GM19351 (cell line): ENCODE results near the gene ADAMTSL5.
"Not testable (repeated sequence)": the region's sequence is repeated elsewhere in the genome, so short reads cannot be mapped to it uniquely, and the experiment has no call there.

ENCODE experiments used
- ATAC-seq: cut with Tn5 transposase; IDR thresholded peaks from one replicate; pipeline ENCODE4 v1.9.1; 2021; ENCODE audit warnings: mild to moderate bottlenecking, moderate library complexity; ENCODE audit not compliant: unreplicated experiment

ADAMTSL5 gene

DNA sequence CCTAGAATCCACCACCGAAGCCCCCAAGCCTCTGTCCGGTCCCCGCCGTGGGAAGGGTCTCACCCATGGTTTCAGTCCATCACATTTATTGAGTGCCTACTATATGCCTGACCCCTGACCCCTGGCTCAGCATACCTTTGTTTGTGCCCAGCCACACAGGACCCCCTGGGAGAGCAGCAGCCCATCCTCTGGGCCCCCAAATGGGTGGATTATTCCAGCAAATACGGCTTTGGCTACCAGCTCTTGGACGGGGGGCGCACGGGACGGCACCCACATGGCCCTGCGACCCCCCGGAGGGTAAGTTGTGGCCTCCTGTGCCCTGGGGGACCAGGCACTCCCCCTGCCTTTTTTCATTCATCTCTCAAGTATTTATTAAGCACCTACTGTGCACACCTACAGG, 18.8 kb upstream of the ADAMTSL5 start:
- no peak for ATAC-seq

DNA sequence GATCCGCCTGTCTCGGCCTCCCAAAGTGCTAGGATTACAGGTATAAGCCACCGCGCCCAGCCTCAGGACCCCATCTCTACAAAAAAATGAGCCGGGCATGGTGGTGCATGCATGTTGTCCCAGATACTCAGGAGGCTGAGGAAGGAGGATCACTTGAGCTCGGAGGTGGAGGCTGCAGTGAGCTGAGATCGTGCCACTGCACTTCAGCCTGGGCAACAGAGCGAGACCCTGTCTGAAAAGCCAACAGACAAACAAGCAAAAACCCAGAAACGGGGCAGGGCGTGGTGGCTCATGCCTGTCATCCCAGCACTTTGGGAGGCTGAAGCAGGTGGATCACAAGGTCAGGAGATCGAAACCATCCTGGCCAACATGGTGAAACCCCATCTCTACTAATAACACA, 18.0 kb upstream of the ADAMTSL5 start:
- not testable (repeated sequence) for ATAC-seq

DNA sequence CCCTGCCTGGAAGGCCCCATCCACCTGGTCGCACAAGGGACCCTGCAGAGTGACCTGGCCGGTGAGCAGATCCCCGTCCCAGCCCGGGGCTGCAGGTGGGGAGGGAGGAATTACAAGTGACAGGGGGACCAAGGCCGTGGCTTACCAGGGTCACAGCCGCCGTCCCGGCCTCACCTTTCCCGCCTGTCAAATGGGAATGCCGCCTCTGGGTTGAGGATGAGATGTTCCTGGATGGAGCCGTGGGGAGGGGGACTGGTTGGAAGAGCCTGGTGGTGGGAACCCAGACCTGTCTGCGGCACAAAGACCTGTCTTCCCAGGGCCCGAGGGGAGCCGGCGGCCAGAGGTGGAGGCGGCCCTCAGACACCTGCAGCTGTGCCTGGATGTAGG, 16.6 kb upstream of the ADAMTSL5 start:
- ATAC-seq: no peak

DNA sequence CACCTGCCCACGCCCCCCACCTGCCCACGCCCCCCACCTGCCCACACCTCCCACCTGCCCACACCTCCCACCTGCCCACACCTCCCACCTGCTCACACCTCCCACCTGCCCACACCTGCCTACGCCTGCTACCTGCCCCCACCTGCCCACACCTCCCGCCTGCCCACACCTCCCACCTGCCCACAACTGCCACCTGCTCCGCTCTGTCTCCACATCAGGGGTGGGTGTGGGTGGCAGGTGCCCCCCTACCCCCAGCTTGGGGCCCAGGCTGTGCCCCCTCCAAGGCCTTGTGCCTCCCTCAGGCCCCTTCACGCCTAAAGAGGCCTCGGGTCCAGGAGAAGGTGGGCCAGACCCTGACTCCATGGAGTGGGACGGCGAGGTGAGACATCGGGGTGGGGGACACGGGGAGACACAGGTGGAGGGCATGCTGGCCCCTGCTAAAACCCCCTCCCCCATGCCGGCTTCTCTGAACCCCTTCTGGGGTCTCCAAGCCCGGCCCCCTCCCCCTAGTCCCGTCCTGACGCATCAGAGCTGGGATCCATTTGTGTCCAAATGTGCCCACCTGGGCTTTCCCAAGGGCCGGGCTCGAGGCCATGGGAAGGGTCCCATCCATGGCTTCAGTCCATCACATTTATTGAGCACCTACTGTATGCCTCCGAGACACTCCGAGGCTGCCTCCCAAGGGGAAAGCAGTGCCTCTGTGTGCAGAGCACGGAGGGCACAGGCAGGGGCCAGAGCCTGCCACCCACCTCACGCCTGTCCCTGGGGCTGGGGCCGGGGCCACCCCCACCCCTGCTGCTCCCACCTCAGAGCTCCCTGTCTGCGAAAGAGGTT, 16.0 kb upstream of the ADAMTSL5 start:
- ATAC-seq: no peak

DNA sequence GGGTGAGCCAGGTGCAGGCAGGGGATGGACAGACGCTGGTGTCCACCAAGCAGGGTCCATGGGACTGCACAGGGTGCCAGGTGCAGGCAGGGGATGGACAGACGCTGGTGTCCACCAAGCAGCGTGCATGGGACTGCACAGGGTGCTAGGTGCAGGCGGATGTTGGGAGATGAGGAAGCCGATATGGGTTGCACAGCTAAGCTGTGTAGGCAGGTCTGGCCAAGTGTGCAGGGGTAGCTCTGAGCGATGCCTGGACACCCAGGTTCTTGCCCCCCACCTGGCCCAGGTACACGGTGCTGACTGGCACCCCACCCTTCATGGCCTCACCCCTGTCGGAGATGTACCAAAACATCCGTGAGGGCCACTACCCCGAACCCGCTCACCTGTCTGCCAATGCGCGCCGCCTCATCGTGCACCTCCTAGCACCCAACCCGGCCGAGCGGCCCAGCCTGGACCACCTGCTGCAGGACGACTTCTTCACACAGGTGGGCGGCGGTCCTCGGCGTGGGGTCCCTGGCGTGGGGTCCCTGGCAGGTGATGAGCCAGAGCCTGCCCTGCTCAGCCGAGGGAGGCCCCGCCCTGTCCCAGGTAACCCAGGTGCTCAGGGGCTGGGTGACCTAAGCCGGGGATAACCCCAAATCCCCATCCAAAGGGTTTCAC, 15.0 kb upstream of the ADAMTSL5 start:
- ATAC-seq: no peak

DNA sequence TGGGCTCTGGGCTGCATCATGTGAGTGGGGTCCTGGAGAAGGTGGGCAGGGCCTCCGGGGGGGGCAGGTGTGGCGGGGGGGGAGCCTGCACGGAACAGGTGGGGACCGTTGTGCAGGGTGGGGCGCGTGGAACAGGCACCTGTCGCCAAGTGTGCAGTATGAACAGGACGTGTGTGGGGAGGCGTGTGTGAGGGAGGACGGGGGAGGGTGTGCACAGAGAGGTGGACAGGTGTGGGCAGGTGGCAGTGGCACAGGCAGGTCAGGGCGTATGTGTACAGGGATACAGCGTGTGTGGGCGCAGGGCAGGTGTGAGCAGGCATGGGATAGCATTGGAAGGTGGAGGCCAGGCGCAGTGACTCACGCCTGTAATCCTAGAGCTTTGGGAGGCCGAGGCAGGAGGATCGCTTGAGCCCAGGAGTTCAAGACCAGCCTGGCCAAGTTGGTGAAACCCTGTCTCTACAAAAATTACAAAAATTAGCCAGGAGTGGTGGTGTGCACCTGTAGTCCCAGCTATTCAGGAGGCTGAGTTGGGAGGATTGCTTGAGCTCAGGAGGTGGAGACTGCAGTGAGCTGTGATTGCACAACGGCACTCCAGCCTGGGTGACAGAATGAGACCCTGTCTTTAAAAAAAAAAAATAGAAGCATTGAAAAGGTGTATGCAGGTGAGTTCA, 14.3 kb upstream of the ADAMTSL5 start:
- ATAC-seq: no peak

DNA sequence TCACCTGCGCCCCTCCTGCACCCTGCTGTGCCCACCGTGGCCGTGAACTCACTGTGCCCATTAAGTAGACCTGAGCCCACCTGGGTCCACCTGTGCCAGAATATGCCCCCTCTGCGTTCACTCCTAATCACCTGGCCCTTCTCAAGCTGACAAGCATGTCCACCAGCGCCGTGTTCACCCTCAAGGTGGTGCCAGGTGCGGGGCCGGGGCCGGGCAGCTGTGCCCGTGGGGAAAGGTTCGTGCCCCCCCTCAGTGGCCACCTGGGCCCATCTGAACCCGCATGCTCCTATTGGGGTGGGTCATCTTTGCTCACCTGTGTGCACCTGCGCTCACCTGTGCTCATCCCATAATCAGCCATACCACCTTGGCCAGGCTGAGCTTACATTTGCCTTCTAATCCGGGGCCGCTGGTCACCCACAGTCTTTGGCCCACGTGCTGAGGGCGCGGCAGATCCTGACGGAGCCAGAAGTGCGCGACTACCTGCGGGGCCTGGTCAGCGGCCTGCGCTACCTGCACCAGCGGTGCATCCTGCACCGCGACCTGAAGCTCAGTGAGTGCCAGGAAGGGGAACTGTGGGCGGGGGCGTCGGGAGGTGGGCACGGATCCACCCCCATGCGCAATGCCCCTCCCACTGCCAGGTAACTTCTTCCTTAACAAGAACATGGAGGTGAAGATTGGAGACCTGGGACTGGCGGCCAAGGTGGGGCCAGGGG, 13.4 kb upstream of the ADAMTSL5 start:
- no peak for ATAC-seq

DNA sequence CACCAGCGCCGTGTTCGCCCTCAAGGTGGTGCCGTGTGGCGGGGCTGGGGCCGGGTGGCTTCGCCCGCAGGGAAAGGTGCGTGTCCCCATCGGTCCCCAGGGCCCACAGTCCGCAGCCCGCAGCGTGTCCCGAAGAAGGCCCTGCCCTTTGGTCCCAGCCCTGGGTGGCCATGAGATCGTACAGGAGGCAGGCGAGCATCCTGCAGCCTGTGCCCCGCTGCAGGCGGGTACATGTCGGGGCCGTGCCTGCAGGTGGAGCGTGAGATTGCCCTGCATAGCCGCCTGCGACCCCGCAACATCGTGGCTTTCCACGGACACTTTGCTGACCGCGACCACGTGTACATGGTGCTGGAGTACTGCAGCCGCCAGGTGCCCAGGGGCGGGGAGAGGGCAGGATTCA, 12.5 kb upstream of the ADAMTSL5 start:
- no peak for ATAC-seq

DNA sequence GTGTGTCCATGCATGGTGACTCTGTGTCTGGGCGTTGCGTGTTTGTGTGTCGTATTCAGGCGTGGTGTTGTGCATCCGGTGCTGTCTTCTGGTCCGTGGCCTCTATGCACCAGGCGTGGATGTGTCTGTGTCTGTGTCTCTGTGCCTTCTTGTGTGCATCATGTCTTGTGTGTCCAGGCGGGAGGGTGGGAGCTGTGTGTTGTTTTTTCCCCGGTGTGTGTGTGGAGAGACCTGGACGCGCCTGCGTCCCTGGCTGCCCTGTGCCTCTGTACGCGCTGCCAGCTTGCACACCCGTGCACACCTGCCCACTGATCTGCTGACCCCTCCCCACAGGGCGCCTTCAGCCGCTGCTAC, 12.1 kb upstream of the ADAMTSL5 start:
- ATAC-seq: no peak

DNA sequence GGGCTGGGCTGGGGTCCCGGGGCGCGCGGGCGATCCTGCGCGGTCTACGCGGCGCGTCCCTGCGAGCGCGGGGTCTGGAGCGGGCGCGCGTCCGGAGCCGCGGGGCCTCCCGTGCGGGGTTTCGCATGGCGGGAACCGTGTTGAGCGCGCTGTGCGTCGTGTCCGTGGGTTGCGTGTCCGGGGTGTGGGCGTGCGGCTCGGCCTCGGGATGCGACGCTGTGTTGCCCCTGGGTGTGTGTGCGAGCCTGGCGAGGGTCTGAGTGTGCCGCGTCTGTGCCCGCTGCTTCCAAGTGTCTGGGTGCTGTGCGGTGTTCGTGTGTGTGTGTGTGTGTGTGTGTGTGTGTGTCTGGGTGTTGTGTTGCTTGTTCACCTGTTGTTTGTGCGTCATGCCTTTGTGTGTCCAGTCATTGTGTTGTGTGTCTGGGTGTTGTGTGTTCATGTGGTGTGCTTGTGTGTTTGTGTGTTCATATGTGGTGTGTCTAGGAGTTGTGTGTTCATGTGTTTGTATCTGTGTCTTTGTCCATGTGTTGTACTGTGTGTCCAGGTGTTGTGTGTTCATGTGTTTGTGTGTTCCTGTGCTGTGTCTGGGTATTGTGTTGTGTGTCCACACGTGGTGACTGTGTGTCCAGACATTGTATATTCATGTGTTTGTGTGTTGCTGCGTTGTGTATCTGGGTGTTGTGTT, 11.6 kb upstream of the ADAMTSL5 start:
- ATAC-seq: no peak

DNA sequence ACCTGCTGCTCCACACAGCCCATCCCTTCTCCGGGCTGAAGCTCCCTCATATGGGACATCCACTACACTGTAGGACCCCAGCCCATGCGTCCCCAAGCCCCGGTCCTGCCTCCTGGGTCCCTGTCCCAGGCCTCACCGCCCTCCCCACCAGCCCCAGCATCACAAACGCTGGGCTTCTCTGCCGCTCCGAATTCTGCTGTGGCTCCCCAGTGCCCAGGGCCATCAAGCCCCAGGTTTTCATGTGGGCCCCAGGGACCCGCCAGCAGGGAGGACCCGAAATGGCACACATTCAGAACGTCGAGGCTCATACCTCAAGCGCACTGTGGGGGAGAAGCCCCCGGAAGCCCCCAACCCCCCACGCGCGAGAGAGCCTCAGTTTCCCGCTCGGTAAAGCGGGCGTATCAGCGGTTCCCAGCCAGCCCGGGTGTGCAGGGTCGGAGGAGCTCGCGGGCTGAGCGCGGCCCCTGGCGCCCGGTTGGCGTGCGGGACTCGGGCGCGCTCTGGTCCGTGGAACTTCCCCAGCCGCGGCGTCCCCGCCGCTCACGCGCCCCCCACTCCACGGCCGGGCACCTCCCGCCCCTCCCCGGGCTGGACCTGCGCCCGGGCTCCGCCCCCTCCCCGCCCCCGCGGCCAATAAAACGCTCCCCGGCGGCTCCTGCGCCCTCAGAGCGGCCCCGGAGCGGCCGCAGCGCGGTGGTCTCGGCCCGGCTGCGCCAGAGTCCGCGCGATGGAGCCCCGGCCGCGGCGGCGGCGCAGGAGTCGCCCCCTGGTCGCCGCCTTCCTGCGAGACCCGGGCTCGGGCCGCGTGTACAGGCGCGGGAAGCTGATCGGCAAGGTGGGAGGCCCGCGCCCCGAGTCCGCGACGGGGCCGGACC, 10.8 kb upstream of the ADAMTSL5 start, which contains the start of gene PLK5:
TSS of gene PLK5 (plus strand) at position 666 of the 875 bp plus-strand sequence. CDS start 2,920 bp downstream, outside the sequence.
- ATAC-seq: no peak

DNA sequence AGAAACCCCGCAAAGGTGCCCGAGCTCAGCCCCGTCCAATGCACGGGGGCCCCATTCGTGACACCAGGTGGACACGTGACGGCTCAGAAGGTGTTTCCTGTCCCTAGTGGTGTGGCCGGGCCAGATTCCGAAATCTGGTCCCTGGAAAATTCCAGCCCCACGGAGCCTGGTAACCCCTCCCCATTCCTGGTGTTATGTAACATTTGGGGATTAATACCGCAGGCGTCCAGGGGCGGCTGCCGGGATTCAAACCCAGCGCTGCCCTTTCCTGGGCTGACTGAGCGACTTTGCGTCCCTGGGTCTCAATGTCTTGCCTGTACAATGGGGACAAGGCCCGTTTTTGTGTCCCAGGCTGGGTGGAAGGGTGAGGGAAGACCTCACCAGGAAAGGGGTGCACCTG, 10.0 kb upstream of the ADAMTSL5 start:
- no peak for ATAC-seq

DNA sequence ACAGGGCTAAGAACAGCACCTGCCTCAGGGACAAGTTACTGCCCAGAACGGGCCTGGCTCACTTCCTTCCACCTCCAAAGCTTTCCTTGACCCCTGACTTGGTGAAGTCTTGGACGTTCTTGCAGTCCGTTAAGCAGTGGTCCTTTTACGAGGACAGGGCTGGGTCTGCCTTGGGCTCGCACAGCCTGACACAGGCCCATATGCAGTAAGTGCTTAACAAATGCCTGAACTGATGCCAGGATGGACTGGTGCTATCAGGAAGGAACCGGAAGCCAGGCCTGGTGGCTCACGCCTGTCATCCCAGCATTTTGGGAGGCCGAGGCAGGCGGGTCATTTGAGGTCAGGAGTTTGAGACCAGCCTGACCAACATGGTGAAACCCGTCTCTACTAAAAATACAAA, 9.2 kb upstream of the ADAMTSL5 start:
- ATAC-seq: no peak

DNA sequence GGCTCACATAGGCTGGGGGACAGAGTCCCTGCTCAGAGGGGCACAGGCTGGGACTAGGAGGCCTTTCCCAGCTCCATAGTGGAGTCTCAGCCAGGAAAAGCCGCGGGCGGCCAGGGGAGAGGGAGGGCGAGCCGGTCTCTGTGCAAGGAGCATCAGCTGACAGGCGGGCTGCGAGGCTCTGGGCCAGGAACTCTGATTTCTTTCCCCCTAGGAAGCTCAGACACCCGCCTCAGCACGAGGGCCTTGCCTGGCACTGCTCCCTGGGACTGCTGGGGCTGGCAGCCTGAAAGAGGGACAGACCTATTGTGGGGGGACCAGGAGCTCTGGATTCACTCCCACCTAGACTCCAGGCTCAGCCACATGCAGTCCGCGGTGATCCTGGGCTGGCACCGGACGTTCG, 8.8 kb upstream of the ADAMTSL5 start:
- no peak for ATAC-seq

DNA sequence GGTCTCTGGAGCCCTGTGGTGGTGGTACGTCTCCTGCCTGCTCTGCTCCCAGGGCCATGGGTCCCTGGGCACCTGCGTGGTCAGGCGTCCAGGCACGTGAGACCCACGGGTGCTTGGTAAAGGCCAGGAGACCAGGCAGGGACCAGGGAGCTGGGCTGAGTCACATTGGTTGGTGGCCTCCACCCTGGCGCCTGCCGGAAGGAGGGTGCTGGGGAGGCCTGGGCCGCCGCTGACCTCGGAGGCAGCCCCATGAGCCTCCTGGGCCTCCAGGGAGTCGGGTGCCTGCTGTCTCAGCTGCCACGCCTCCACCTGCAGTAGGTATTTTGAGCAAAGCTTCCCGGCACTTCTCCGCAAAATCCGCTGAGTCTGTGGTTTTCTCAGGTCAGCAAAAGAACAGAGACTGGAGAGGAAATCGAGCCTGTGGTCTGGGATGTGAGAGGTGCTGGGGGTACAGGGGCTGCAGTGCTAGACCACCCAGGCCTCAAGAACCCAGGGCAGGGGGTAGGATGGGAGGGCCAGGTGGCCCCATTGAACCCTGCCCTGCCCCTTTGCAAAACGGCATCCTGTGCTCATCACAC, 7.5 kb upstream of the ADAMTSL5 start:
- ATAC-seq: no peak

DNA sequence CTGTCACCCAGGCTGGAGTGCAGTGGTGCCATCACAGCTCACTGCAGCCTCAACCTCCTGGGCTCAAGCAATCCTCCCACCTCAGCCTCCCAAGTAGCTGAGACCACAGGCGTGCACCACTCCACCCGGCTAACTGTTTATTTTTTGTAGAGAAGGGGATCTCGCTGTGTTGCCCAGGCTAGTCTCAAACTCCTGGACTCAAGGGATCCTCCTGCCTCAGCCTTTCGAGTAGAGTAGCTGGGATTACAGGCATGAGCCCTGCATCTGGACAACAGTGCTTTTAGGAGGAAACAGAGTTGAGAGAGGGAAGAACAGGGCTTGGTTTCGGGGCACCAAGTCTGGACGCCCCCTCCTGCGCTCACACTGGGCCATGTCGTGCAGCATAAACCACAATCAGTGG, 7.0 kb upstream of the ADAMTSL5 start:
- ATAC-seq: not testable (repeated sequence)

DNA sequence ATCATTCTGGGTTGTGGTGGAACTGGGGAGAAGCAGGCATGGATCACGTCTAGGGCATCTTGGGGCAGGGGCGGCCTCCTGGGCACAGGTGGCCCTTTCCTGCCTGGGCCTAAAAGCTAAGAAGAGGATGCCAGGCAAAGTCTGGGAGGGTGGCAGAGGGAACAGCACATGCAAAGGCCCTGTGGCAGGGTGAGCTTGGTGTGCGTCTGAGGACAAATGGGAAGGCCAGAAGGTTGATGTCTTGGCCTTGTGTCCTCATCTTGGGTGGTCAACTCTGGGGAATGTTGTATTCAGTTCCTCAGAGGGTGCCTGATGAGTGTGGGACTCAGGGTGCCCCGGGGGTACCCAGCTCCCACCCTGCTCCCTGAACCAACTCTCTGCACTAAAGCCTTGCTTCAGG, 5.7 kb upstream of the ADAMTSL5 start:
- no peak for ATAC-seq

DNA sequence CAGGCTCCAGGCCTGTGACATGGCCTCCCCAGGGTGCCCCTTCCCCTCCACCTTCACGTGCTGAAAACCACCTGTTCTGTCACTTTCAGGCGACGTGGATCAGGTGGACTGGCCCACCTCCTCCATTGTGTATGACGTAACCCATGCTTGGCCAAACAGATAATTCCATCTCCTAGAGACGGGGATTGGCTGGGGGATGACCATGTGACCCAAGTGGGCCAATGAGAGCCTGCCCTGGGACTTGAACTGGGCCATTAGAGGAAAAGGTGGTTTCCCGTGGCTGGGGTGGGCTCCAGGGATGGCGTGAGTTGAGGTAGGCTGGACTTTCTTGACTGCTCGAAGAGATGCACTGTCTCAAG, 3.6 kb upstream of the ADAMTSL5 start:
- no peak for ATAC-seq

DNA sequence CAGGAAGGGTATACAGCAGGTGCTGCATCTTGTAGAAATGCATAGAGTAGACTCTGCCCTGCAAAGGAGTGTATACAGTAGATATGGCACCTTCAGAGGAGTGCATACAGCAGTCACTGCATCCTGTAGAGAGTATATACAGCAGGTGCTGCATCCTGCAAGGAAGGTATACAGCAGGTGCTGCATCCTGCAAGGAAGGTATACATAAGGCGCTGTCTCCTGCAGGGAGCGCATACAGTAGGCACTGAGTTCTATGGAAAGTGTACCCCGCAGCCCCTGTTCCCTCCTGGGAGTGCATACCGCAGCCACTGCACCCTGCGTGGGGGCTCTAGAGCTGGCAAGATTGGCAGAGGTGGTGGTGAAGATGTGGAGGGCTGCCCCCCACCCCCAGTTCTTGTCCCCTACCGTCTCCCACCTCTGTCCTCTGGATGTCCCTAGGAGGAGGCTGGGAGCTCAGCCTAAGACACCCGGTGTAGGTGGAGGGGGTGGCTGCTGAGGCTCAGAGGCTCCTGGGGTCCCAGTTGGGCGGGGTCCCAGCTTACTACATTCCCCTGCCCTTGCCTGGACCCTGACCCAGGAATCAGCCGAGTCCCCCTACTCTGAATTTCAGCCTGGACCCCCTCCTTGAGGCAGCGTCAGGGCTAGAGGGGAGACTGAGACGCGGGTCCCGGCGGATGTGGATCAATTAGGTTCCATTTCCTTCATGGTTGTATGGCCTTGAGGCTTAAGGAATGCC, 2.3 kb upstream of the ADAMTSL5 start:
- no peak for ATAC-seq
